Measurements from ENCODE around the gene SAMD3.
"Not testable (repeated sequence)": the region's sequence is repeated elsewhere in the genome, so short reads cannot be mapped to it uniquely, and the experiment has no call there.

Gene SAMD3

DNA sequence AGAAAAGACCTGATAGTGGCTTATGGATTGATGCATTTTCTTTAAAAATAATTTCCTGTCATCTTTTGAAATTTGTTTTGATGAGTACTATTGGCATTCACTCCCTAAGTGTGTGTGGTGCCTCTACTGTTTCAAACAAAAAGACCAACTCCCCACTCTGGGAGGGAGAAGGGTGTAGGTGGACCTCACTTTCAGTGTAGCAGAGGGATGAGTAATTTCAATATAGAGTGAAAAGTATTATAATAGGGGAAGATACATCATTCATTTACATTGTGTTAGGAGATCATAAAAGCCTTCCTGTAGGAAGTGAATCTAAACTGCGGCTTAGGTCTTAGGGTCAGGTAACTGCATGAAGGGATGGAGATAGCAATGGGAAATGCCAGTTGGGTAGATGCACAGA, 46.4 kb downstream of the SAMD3 start:
- no peak for DNase-seq (ENCODE audit: low read depth, low spot score)

GRCh38 chr6:130173377-130174004, 49.3 kb downstream of the SAMD3 start:
- not testable (repeated sequence) for DNase-seq (ENCODE audit: low read depth, low spot score)

DNA sequence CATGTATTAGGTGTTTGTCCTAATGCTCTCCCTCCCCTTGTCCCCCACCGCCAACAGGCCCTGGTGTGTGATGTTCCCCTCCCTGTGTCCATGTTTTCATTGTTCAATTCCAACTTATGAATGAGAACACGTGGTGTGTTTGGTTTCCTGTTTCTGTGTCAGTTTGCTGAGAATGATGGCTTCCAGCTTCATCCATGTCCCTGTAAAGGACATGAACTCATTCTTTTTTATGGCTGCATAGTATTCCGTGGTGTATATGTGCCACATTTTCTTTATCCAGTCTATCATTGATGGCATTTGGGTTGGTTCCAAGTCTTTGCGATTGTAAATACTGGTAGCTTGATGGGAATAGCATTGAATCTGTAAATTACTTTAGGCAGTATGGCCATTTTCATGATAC, 52.6 kb downstream of the SAMD3 start:
- DNase-seq (ENCODE audit: low read depth, low spot score): not testable (repeated sequence)

DNA sequence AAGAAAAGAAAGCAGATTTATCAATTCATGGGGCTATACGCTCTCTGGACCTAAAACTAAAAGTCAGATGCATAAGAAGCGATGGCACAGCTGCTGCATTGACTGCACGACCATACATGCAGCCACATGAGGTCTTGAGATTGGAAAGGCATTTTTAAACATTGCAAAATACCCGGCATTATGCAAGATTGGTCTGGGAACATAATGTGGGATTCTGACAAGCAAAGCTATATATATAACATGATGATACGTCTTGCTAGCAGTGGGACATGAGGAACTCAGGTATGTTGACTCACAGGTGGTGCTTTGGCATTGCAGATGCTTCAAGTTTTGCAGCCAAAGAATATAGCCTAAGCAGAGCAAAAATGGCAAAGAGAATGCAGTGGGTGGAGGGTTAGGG, 55.1 kb downstream of the SAMD3 start:
- no peak for DNase-seq (ENCODE audit: low read depth, low spot score)

- DNase-seq (ENCODE audit: low read depth, low spot score): no peak
These were observed 58.5 kb downstream of the SAMD3 start for GRCh38 chr6:130164251-130164650.

DNA sequence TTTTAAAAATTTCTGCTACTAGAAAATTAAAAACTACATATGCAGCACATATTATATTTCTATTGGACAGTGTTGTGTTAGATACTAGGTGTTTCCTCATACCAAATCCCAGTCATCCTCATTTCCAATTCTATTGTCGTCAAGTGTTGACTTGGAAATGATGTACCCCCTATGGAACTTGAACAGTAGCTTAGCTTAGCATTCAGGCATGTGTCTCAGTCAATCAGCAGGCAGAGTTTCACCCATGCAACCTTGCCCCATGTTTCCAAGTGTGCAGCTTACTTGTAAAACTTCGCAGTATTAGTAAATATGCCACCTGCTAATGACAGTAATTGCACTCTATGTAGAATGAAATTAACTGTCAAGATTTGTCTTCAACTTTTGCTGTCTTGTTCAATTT, 59.5 kb downstream of the SAMD3 start:
- DNase-seq (ENCODE audit: low read depth, low spot score): no peak

DNA sequence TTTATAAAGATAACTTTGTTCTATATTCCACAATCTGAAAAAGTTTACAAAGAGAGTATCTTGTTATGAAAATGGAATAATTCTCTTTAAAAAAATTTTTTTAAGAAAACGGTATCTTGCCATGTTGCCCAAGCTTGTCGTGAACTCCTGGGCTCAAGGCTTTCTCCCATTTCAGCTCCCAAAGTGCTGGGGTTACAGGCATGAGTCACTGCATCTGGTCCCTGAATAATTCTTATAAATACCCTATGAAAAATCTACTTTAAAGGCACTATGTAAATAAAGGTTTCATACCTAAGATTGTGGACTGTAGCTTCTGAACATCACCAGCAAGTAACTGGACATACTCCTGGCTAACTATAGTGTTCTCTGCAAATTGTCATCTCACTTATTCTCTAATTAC, 60.3 kb downstream of the SAMD3 start:
- DNase-seq (ENCODE audit: low read depth, low spot score): no peak

- no peak for DNase-seq (ENCODE audit: low read depth, low spot score)
These were observed 60.9 kb downstream of the SAMD3 start for GRCh38 chr6:130161683-130162404.

GRCh38 chr6:130159956-130160355, 62.8 kb downstream of the SAMD3 start:
- DNase-seq (ENCODE audit: low read depth, low spot score): no peak

DNA sequence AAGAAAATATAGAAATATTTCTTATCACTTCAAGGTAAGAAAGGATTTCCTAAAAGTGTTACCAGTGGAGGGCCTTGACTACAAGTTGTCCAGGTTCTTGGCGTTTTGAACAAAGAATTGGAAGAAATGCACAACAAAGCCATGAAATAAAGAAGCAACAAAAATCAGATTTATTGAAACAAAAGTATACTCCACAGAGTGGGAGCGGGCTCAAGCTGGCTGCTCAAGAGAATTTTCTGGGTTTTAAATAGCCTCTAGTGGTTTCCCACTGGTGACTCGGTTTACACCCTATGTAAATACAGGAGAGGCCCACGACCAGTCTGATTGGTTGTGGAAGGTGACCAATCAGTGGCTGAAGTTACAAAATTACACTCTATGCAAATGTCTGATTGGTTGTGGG, 64.2 kb downstream of the SAMD3 start:
- DNase-seq (ENCODE audit: low read depth, low spot score): no peak

DNA sequence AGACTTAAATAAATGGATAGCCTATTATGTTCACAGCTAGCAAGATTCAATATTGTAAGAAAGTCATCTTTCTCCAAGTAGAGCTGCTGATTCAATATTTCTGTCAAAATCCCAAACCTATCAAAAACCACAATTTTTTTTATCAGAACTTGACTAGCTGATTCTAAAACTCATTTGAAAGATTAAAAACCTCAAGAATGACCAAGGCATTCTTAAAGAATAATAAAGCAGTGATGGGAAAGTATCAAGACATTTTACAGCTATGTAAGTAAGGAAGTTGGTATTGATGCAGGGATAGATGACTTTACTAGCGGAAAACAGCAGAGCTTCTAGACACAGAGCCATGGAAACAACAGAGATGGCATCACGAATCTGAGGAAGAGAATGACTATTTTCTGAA, 64.7 kb downstream of the SAMD3 start:
- DNase-seq (ENCODE audit: low read depth, low spot score): no peak

DNA sequence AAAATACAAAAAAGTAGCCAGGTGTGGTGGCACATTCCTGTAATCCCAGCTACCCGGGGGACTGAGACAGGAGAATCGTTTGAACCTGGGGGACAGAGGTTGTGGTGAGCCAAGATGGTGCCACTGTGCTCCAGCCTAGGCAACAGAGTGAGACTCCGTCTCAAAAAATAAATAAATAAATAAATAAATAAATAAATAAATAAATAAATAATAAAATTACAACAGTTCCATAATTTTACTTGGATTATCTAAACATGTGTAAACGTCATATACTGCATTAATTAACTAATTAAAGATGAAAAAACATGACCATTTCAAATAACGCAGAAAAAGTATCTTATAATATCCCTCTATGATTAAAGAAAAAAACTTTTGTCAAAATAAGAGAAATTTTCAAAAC, 65.8 kb downstream of the SAMD3 start:
- DNase-seq (ENCODE audit: low read depth, low spot score): no peak

GRCh38 chr6:130152908-130153510, 69.7 kb downstream of the SAMD3 start:
- no peak for DNase-seq (ENCODE audit: low read depth, low spot score)

DNA sequence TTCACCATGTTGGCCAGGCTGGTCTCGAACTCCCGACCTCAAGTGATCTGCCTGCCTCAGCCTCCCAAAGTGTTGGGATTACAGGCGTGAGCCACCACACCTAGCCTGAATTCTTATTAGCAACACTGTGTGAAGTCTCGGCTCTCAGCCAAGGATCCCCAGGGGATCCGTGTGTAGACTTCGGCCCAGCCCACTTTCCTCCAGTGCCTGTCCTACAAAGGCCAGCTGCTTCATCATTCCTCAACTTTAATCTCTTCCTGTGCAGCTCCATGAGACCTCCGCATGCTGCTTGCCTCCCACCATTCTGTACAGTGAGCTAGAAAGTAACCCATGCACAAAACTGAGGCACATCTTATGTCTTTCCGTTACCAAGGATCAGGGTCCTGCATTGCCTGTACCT, 71.8 kb downstream of the SAMD3 start:
- no peak for DNase-seq (ENCODE audit: low read depth, low spot score)

- DNase-seq (ENCODE audit: low read depth, low spot score): not testable (repeated sequence)
These were observed 73.7 kb downstream of the SAMD3 start for GRCh38 chr6:130149016-130149415.

DNA sequence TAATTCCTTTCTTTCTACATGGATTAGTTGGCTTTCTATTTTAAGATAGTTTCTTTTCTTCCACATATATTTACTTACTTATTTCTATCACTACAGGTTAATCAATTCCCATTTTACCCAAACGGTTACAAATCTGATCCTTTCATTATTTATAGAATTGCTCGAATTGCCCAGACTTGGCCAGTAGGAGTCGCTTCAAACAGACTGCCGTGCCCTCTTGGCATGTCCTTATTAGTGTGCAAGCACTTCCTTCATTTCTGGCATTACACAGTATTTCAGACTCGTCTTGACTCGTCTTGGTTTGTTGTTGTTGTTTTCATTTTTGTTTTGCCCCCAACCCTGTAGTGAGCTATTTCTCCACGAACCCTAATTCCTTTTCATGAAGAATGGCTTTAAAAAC, 74.6 kb downstream of the SAMD3 start:
- DNase-seq (ENCODE audit: low read depth, low spot score): no peak

DNA sequence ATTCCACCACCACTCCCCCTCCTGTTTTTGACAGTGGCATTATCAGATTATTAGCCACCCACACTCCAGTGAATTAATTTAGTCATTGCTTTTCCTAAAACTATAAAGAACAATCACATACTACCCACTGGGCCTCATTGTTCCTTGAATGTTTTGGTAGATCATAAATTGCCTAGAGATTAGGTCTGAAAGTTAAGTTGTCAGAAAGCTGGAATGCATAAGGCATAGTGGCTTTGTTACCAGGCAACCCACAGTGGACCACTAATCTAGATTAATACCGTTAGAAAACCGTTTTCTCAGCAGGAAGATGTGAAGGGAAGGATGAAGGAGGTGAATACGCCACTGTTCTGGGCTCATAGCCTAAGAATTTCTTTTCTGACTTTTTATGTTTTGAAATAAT, 75.6 kb downstream of the SAMD3 start:
- DNase-seq (ENCODE audit: low read depth, low spot score): no peak

DNA sequence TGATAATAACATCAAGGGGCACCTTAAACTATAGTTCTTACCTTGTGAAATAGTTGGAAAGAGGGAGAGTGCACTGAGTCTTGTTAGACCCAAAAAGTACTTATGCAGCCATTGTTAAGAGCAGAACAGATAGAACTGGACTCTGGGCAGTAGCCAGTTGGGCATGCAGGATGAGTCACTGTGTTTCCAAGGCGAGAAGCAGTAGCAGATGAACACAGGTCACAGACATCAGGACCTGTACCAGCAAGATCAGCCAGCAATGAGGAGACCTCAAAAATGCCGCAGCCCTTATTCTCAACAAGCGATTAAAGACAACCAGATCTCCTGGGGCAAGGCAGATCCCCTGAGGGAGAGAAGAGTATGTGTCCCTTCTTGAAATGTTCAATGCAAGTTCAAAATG, 79.0 kb downstream of the SAMD3 start:
- no peak for DNase-seq (ENCODE audit: low read depth, low spot score)

GRCh38 chr6:130140084-130140483, 82.7 kb downstream of the SAMD3 start:
- no peak for DNase-seq (ENCODE audit: low read depth, low spot score)

DNA sequence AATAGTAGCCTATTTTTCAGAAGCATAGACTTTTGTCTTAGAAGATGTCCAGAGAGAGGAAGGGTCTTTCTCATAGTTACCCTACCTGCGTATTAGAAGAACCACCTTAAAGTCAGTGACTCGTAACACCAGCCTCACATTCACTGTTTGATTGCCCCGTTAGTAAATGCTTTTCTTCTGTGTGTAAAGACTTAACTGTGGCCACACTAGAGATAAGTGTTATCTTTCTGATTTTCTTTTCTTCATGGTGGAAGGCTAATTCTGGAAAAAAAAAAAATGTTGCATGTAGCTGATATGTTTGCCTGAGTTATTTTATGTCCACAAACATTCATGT, 83.9 kb downstream of the SAMD3 start:
- DNase-seq (ENCODE audit: low read depth, low spot score): no peak

DNA sequence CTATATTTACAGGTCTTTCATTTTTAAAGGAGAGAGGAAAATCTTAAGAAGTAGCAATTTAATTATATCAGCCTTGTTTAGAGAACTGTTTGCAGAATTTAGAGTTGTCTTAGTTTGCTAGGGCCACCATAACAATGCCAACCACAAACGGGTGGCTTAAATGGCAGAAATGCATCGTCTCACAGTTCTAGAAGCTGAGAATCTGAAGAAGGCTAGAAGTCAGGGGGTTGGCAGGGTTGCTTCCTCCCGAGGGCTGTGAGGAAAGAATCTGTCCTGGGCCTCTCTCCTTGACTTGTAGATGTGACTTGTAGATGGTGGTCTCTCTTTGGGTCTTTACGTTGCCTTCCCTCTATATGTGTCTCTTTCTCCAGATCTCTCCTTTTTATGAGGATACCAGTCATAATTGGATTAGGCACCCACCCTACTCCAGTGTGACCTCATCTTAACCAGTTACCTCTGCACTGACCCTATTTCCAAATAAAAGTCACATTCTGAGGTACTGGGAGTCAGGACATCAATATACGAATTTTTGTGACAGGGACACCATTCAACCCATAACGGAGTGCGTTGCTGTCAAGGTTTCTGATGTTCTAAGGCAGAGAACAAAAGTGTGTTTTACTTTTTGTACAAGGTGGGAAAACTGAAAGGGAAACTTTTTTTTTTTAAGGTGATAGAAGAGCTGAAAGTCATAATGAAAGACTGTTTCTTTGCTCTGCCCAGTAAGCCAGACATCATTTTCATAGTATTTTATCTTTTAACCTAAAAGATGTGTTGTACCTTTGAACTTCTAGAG, 84.4 kb downstream of the SAMD3 start:
- no peak for DNase-seq (ENCODE audit: low read depth, low spot score)

GRCh38 chr6:130136798-130137197, 86.0 kb downstream of the SAMD3 start:
- DNase-seq (ENCODE audit: low read depth, low spot score): no peak

DNA sequence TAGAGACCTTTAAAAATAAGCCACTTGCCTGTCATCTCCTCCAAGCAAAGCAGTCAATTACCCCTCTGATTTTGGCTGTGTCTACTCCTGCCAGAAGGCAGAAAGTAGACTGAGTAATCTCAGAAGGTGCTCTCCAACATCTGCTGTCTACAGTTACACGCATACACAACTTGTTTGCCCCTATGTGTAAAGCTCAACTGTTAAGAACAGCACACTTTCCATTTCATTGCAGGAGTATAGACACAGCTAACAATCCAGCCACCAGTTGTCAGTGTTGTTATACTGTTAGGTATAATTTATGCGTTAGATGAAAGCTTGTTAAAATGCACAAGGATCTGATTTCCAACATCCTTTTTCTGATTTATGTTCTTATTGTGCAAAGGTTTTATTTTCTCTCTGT, 88.2 kb downstream of the SAMD3 start:
- DNase-seq (ENCODE audit: low read depth, low spot score): no peak

Measured in brain pericyte (primary cell).